NCI-H1694 treated with DMSO at 0.1 percent for 48 hours (cell line): ENCODE data around the gene TRIM17.
"Not testable (repeated sequence)": the region's sequence is repeated elsewhere in the genome, so short reads cannot be mapped to it uniquely, and the experiment has no call there.

Experiments used
- DNase-seq: peaks from one replicate; lab custom pipeline; 2025; lab: John Stamatoyannopoulos, UW

The TRIM17 gene

DNA sequence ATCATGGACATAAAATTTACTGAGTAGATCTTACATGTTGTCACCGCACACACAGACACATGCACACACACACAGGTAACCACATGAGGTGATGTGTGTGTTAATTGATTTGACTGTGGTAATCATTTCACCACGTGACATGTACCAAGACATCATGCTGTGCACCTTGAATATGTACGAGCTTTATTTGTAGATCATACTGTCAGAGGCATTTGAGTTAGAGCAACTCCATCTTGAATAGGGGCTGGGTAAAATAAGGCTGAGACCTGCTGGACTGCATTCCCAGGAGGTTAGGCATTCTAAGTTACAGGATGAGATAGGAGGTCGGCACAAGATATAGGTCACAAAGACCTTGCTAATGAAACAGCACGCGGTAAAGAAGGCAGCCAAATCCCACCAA lies 31.7 kb upstream of the TRIM17 start:
- no peak for DNase-seq

DNA sequence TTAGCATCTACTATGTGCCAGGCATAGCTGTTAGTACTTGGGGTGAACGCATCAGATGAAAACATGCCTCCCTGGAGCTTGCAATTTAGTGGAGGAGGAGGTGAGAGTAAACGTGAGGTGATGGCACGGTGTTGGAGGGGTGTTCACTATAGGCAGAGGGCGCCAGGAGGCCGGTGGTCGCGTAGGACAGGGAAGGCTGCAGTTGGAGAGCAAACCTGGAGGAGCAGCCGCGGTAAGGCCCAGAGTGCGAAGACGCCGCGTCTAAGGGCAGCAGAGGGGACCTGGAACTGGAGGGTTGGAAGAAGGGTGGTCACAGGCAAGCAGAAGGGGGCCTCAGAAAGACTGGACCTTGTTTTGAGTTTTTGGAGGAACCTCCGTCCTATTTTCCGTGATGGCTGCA lies 30.2 kb upstream of the TRIM17 start:
- no peak for DNase-seq

DNA sequence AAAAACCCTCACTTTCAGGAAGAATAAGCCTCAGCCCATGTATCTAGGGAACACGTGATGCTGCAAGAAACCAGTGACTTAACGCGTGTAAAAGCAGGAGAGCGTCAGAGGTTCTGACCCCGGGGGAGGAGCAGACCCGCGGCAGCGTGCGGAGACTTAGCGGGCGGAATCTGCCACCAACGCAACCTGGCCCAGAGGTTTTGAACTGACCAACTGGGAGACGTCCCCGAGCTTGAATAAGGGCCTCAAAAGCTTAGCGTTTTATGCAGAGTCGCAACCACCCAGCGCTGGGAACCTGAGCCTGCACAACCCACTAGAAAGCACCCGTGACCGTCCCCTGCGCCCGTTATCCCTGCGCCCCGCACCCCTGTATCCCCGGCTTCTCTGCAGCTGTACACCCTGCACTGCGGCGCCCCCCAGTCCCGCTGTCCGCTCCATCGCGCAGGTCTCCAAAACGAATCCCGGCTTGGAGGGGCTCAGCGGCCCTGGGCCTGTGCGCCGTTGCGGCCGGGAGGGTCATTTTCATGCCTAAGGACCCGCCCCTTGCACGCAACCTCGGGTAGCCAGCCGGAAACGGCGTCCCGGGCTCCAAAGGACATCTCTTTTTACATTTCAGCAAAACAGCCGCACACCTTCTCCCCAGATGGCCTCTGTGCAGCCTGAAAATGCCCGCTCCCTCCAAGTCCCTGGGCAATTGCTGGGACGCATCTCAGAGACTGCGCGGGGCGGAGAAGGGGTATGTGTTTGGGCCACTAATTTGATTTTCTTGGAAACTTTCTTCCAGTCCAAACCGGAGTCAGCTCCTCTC lies 29.4 kb upstream of the TRIM17 start:
- DNase-seq = no peak

DNA sequence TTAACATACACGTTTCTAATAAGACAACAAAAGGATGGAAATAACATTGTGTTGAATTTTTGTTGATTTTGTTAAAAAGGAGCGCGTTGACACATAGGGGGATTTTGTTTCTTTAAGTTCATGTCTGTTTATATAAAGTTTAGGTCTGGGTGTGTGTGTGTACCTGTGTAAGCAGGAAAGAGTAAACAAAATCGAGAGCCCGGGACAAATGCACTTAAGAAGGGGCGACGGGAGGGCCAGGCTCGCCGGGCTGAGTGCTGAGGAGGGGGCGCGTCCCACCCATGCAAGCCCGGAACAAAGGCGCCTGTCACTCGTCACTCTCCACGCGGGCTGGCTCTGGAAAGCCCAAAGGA lies 28.8 kb upstream of the TRIM17 start:
- no peak for DNase-seq

- no peak for DNase-seq
Measured at GRCh38 chr1:228443395-228443794, 26.7 kb upstream of the TRIM17 start.

- DNase-seq = no peak
Measured at GRCh38 chr1:228440761-228441500, 24.3 kb upstream of the TRIM17 start.

DNA sequence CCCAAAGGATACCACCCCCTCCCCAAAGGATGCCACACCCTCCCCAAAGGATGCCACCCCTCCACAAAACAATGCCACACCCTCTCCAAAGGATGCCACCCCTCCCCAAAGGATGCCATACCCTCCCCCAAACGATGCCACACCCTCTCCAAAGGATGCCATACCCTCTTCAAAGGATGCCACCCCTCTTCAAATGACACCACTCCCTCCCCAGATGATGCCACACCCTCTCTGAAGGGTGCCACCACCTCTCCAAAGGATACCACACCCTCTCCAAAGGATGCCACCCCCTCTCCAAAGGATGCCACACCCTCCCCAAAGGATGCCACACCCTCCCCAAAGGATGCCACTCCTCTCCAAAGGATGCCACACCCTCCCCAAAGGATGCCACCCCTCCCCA lies 21.6 kb upstream of the TRIM17 start:
- DNase-seq = no peak

GRCh38 chr1:228437424-228437962 lies 20.8 kb upstream of the TRIM17 start:
- DNase-seq = no peak

DNA sequence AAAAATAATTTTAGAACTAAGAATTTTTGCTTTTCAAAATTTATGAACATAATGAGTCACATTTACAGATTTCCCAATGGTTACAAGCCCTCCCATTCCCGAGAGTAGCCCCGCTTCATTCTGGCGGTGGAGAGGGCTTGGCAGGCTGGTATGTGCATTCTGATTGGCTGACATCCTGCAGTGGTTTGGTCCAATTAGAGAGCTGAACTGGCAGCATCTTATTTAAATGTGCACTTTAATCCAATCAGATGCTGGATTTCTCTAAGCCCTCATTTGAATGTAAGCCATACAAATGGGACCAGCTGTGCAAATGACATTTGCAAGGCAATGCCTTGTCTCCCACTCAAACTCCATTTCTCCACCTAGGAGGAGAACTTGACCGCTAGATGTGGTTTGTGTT lies 18.0 kb upstream of the TRIM17 start:
- no peak for DNase-seq

GRCh38 chr1:228433337-228434053 lies 16.8 kb upstream of the TRIM17 start:
- DNase-seq = not testable (repeated sequence)

- DNase-seq = no peak
Measured at GRCh38 chr1:228430243-228430642, 13.6 kb upstream of the TRIM17 start.

DNA sequence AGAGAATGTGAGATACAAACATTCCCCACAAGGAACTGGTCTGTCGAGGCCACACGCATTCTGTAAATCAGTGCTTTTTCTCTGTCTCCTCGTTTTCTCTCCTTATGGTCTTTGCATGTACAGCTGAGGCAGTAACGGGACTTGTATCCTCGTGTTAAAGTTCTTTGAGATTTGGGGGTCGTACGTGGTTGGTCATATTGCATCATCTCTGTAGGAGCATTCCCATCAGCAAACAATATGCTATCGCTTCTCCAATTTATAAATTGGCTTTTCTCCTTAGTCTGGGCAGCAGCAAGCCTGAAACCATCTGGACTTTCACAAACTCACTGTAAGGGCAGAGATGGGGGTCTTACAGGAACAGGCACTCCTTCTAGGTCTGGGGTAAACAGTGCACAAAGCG lies 13.0 kb upstream of the TRIM17 start:
- no peak for DNase-seq

- no peak for DNase-seq
Measured at GRCh38 chr1:228429007-228429406, 12.3 kb upstream of the TRIM17 start.

GRCh38 chr1:228428412-228428811 lies 11.8 kb upstream of the TRIM17 start:
- no peak for DNase-seq

DNA sequence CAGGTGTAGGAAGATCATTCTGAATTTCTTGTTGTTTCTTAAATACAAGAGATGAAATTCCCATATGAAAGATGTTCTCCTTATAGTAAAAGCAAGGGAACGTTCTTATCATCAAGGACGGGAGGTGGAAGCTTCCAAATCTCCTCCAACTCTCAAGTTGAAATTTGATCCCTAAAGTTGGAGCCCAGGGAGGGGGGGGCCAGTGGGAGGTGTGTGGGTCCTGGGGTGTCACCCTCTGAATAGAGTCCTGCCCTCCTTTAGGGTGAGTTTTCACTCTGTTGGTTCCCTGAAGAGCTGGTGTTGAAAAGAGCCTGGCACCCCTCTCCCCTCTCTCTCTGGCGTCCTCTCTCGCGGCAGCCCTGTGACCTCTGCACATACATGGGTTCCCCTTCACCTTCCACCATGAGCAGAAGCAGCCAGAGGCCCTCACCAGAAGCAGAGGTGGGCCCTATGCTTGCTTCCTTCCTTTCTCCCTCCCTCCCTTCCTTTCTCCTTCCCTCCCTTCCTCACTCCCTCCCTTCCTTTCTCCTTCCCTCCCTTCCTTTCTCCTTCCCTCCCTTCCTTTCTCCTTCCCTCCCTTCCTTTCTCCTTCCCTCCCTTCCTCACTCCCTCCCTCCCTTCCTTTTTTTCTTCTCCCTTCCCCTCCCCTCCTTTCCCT lies 10.0 kb upstream of the TRIM17 start:
- DNase-seq = no peak

- DNase-seq = no peak
Measured at GRCh38 chr1:228424685-228425660, 8.3 kb upstream of the TRIM17 start.

- DNase-seq = no peak
Measured at GRCh38 chr1:228423404-228424053, 6.9 kb upstream of the TRIM17 start.

DNA sequence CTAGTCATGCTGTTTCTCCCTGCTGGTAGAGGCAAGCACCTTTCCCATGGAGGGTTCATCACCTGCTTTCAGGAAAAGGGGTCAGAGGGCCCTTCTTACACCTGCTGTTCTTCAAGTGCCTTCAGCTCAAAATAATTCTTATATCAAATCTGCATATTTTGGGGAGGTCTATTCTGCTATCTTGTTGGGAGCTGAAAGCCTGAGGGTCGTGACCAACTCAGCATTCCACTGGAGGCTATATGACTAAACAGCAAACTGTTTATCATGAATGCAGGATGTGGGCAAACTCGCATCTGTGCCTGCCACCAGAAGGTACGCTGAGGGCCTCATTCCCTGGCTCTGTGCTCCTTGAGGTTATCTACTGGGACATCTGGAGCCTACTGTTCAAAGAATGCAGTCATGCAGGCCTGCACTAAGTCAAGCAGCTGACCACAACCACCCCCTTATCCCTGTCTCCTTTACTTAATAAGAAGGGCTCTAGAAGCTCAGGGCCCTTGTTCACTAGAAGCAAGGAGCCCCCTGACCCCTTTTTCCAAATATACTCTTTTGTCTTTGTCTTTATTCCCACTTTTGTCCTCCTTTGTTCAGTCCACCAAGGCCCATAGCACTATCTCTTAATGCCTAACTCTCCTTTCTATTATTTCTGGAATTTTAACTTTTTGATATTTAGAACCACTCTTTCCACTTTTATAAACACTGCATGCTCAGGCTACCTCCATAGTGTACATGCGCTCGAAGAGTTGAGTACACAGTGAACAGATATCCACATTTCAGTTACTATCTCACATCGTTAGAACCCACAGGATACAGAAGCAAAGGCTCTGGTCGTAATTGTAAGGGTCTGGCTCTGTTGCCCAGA lies 4.5 kb upstream of the TRIM17 start:
- no peak for DNase-seq

DNA sequence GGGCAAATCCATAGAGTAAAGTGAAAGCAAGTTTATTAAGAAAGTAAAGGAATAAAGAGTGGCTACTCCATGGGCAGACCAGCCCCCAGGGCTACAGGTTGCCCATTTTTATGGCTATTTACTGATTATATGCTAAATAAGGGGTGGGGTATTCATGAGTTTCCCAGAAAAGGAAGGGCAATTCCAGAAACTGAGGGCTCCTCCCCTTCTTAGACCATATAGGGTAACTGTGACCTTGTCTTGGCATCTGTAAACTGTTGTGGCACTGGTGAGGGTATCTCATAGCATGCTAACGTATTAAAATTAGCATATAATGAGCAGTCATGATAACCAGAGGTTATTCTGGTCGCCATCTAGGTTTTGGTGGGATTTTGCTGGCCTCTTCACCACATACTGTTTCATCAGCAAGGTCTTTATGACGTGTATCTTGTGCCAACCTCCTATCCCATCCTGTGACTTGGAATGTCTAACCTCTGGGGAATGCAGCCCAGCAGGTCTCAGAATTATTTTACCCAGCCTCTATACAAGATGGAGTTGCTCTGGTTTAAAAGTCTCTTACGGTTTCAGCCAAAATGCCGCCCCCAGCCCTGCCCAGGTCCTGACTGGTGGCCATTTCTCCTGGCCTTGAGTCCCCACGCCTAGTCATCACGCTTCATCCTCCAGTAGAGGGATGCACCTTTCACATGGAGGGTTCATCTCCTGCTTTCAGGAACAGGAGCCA lies 982 bp upstream of the TRIM17 start:
- DNase-seq = no peak
